SK-N-SH treated with all-trans-retinoic acid at 6 μM for 48 hours (cell line): ENCODE measurements around the gene SLC44A5.

Experiments
- ATAC-seq: fragments of 200-7000 bp; cut with Tn5 transposase; 3 replicates; pipeline ENCODE4 v1.9.1; 2020; ENCODE audit warnings: mild to moderate bottlenecking, moderate library complexity
- ARNTL ChIP-seq: fragments of 450-650 bp; formaldehyde crosslinking; IDR thresholded peaks from 2 replicates; pipeline ENCODE4 v1.5.0; 2020; ENCODE audit warnings: low read depth, mild to moderate bottlenecking, moderate library complexity, borderline replicate concordance
- BACH2 ChIP-seq: fragments of 250-450 bp; sonication (Bioruptor Pico); IDR thresholded peaks from 2 replicates; pipeline ENCODE4 v1.9.0; 2021; ENCODE audit warnings: mild to moderate bottlenecking, borderline replicate concordance
- CSDC2 ChIP-seq: fragments of 250-450 bp; sonication (Bioruptor Pico); IDR thresholded peaks from 2 replicates; pipeline ENCODE4 v1.5.0; 2020; ENCODE audit warnings: mild to moderate bottlenecking, moderate library complexity
- ESRRG ChIP-seq: fragments of 250-450 bp; sonication (Bioruptor Pico); IDR thresholded peaks from 2 replicates; pipeline ENCODE4 v1.6.1; 2021; ENCODE audit warnings: mild to moderate bottlenecking
- GLIS3 ChIP-seq: fragments of 250-450 bp; sonication (Bioruptor Pico); IDR thresholded peaks from 2 replicates; pipeline ENCODE4 v1.5.0; 2020; ENCODE audit warnings: mild to moderate bottlenecking, moderate library complexity
- ISL1 ChIP-seq: fragments of 250-450 bp; sonication (Bioruptor Pico); IDR thresholded peaks from 2 replicates; pipeline ENCODE4 v2.1.2; 2022; ENCODE audit warnings: mild to moderate bottlenecking, moderate library complexity
- OSR1 ChIP-seq: fragments of 250-450 bp; sonication (Bioruptor Pico); IDR thresholded peaks from 2 replicates; pipeline ENCODE4 v1.8.0; 2022; ENCODE audit warnings: moderate library complexity, mild to moderate bottlenecking, inconsistent platforms
- PPARA ChIP-seq: fragments of 250-450 bp; sonication (Bioruptor Pico); IDR thresholded peaks from 2 replicates; pipeline ENCODE4 v1.5.0; 2020; ENCODE audit warnings: mild to moderate bottlenecking, borderline replicate concordance
- RARB ChIP-seq: fragments of 250-450 bp; sonication (Bioruptor Pico); IDR thresholded peaks from 2 replicates; pipeline ENCODE4 v1.8.0; 2021; ENCODE audit warnings: mild to moderate bottlenecking, moderate library complexity
- SNAI2 ChIP-seq: fragments of 250-450 bp; sonication (Bioruptor Pico); IDR thresholded peaks from 2 replicates; pipeline ENCODE4 v1.5.0; 2020; ENCODE audit warnings: mild to moderate bottlenecking, moderate library complexity
- TCF4 ChIP-seq: fragments of 250-450 bp; sonication (Bioruptor Pico); IDR thresholded peaks from 2 replicates; pipeline ENCODE4 v1.8.0; 2021; ENCODE audit warnings: mild to moderate bottlenecking, moderate library complexity, borderline replicate concordance
- ZC3H10 ChIP-seq: fragments of 250-450 bp; sonication (Bioruptor Pico); IDR thresholded peaks from 2 replicates; pipeline ENCODE4 v1.5.1; 2021; ENCODE audit warnings: mild to moderate bottlenecking, moderate library complexity
- ZFP3 ChIP-seq: fragments of 250-450 bp; sonication (Bioruptor Pico); IDR thresholded peaks from 2 replicates; pipeline ENCODE4 v1.5.0; 2020; ENCODE audit warnings: mild to moderate bottlenecking, moderate library complexity
- ZFP30 ChIP-seq: fragments of 450-650 bp; formaldehyde crosslinking; IDR thresholded peaks from 2 replicates; pipeline ENCODE4 v1.5.0; 2022; ENCODE audit warnings: mild to moderate bottlenecking, moderate library complexity
- ZNF565 ChIP-seq: fragments of 450-650 bp; formaldehyde crosslinking; conservative IDR thresholded peaks from 2 replicates; pipeline ENCODE4 v1.5.0; 2020; ENCODE audit warnings: low read depth, mild to moderate bottlenecking, moderate library complexity
- ZNF70 ChIP-seq: fragments of 450-650 bp; formaldehyde crosslinking; IDR thresholded peaks from 2 replicates; pipeline ENCODE4 v1.5.0; 2020; ENCODE audit warnings: mild to moderate bottlenecking, moderate library complexity
- ZNF8 ChIP-seq: fragments of 450-650 bp; formaldehyde crosslinking; IDR thresholded peaks from 2 replicates; pipeline ENCODE4 v1.5.0; 2020; ENCODE audit warnings: mild to moderate bottlenecking, moderate library complexity
- TF ChIP-seq, protein P1 (sequence below): fragments of 250-450 bp; sonication (Bioruptor Pico); IDR thresholded peaks from 2 replicates; pipeline ENCODE4 v1.8.0; 2020; ENCODE audit warnings: mild to moderate bottlenecking, moderate library complexity, borderline replicate concordance
- TF ChIP-seq, protein P2 (sequence below): fragments of 250-450 bp; sonication (Bioruptor Pico); IDR thresholded peaks from 2 replicates; pipeline ENCODE4 v1.5.0; 2020; ENCODE audit warnings: mild to moderate bottlenecking, moderate library complexity
- TF ChIP-seq, protein P3 (sequence below): fragments of 250-450 bp; sonication (Bioruptor Pico); IDR thresholded peaks from 2 replicates; pipeline ENCODE4 v1.5.1; 2021; ENCODE audit warnings: mild to moderate bottlenecking, moderate library complexity
- TF ChIP-seq, protein P4 (sequence below): fragments of 250-450 bp; sonication (Bioruptor Pico); IDR thresholded peaks from 2 replicates; pipeline ENCODE4 v1.8.0; 2021; ENCODE audit warnings: low read depth, mild to moderate bottlenecking, moderate library complexity, borderline replicate concordance

SLC44A5 gene

DNA sequence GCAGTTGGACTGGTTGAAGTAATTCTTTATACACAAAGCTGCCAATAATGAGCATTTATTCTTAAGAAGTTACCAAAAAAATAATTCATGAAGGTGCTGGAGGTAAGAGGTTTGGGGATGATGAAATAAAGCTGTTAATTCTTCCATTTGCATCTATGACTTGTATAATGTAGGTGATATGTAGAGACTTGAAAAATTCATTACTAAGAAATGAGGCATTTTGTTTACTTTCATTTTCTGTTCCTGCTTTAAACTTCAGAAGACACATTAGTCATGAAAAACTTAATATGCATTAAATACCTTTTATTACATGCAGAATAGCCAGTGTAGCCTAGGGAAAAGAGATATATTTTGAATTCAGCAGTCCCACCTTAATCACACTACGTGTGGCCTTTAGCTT, 214.2 kb downstream of the SLC44A5 start:
- no peak for ATAC-seq
- no peak for TF ChIP-seq ISL1
- TF ChIP-seq, all 23 proteins: peak for 0

DNA sequence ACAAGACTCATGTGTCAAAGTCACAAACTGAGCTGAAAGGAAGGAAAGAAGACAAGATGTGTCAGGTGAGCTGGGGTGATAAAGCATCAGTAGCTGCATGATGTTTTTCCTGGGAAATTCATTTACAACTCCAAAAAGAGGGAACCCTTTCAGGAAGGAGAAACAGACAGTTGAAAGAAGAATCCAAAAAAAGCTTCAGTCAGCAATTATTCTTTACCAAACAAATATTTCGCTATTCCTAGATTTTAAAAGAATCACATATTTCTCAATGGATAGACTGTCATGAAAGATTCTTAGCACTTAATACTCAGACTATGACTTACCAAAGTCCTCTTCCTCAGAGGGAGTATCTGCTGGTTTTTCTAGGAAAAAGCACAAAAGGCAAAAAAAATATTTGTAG, 214.7 kb downstream of the SLC44A5 start:
- no peak for ATAC-seq
- TF ChIP-seq OSR1 (CRISPR knock-in tag) (no peak), ZNF565 (no peak), ZNF8 (CRISPR knock-in tag) (no peak), ESRRG (CRISPR knock-in tag) (no peak), PPARA (no peak), SNAI2 (no peak), CSDC2 (no peak), ZFP30 (CRISPR knock-in tag) (no peak), TCF4 (CRISPR knock-in tag) (no peak), ZFP3 (CRISPR knock-in tag) (no peak), ARNTL (CRISPR knock-in tag) (no peak), RARB (CRISPR knock-in tag) (no peak)
- TF ChIP-seq, protein P1, sequence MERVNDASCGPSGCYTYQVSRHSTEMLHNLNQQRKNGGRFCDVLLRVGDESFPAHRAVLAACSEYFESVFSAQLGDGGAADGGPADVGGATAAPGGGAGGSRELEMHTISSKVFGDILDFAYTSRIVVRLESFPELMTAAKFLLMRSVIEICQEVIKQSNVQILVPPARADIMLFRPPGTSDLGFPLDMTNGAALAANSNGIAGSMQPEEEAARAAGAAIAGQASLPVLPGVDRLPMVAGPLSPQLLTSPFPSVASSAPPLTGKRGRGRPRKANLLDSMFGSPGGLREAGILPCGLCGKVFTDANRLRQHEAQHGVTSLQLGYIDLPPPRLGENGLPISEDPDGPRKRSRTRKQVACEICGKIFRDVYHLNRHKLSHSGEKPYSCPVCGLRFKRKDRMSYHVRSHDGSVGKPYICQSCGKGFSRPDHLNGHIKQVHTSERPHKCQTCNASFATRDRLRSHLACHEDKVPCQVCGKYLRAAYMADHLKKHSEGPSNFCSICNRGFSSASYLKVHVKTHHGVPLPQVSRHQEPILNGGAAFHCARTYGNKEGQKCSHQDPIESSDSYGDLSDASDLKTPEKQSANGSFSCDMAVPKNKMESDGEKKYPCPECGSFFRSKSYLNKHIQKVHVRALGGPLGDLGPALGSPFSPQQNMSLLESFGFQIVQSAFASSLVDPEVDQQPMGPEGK (CRISPR knock-in tag) = no peak
- TF ChIP-seq, protein P2, sequence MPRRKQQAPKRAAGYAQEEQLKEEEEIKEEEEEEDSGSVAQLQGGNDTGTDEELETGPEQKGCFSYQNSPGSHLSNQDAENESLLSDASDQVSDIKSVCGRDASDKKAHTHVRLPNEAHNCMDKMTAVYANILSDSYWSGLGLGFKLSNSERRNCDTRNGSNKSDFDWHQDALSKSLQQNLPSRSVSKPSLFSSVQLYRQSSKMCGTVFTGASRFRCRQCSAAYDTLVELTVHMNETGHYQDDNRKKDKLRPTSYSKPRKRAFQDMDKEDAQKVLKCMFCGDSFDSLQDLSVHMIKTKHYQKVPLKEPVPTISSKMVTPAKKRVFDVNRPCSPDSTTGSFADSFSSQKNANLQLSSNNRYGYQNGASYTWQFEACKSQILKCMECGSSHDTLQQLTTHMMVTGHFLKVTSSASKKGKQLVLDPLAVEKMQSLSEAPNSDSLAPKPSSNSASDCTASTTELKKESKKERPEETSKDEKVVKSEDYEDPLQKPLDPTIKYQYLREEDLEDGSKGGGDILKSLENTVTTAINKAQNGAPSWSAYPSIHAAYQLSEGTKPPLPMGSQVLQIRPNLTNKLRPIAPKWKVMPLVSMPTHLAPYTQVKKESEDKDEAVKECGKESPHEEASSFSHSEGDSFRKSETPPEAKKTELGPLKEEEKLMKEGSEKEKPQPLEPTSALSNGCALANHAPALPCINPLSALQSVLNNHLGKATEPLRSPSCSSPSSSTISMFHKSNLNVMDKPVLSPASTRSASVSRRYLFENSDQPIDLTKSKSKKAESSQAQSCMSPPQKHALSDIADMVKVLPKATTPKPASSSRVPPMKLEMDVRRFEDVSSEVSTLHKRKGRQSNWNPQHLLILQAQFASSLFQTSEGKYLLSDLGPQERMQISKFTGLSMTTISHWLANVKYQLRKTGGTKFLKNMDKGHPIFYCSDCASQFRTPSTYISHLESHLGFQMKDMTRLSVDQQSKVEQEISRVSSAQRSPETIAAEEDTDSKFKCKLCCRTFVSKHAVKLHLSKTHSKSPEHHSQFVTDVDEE (CRISPR knock-in tag) = no peak
- TF ChIP-seq, protein P3, sequence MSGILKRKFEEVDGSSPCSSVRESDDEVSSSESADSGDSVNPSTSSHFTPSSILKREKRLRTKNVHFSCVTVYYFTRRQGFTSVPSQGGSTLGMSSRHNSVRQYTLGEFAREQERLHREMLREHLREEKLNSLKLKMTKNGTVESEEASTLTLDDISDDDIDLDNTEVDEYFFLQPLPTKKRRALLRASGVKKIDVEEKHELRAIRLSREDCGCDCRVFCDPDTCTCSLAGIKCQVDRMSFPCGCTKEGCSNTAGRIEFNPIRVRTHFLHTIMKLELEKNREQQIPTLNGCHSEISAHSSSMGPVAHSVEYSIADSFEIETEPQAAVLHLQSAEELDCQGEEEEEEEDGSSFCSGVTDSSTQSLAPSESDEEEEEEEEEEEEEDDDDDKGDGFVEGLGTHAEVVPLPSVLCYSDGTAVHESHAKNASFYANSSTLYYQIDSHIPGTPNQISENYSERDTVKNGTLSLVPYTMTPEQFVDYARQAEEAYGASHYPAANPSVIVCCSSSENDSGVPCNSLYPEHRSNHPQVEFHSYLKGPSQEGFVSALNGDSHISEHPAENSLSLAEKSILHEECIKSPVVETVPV = no peak
- TF ChIP-seq, all 23 proteins: peak for 0

DNA sequence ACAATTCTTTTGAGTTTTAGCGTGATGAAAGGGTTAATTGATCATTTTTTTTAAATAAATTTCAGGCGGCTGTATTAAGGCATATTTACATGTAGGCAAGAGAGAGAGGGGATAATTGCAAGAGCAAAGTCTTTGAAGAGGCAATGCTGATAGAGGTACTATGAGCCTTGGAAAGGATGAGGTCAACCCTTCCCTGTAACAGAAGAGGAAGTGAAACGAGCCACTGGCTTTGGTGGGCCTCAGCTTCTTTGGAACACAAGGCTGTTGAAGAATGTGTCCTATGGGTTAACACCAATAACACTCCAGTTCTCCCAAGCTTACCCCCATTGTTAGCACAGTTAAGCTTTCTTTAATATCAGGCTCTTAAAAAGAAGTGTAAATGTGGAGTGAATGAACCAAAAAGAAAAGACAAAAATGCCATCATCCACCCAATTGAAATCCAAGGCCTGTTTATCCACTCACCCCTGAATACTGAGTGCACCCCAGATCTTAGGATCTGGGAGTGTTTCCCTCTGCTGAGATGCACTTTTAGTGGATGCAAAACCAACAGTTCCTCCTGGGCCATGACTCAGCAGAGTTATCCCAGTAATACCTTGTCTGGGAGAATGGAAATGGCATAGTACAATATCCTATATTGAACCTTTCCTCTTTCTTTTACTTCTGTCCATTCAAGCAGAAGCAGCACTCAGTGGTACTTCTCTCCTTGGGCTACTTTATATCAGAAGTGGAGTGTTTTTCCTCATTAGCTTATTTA, 216.4 kb downstream of the SLC44A5 start:
- ATAC-seq = no peak
- TF ChIP-seq ISL1 (no peak), ZC3H10 (CRISPR knock-in tag) (no peak), GLIS3 (CRISPR knock-in tag) (no peak), ZNF70 (CRISPR knock-in tag) (no peak), BACH2 (CRISPR knock-in tag) (no peak), ZFP3 (CRISPR knock-in tag) (no peak), ZNF8 (CRISPR knock-in tag) (no peak)
- TF ChIP-seq, protein P2 (CRISPR knock-in tag) = no peak
- TF ChIP-seq, protein P1 (CRISPR knock-in tag) = no peak
- TF ChIP-seq, protein P4, sequence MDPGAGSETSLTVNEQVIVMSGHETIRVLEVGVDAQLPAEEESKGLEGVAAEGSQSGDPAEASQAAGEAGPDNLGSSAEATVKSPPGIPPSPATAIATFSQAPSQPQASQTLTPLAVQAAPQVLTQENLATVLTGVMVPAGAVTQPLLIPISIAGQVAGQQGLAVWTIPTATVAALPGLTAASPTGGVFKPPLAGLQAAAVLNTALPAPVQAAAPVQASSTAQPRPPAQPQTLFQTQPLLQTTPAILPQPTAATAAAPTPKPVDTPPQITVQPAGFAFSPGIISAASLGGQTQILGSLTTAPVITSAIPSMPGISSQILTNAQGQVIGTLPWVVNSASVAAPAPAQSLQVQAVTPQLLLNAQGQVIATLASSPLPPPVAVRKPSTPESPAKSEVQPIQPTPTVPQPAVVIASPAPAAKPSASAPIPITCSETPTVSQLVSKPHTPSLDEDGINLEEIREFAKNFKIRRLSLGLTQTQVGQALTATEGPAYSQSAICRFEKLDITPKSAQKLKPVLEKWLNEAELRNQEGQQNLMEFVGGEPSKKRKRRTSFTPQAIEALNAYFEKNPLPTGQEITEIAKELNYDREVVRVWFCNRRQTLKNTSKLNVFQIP (CRISPR knock-in tag) = no peak
- TF ChIP-seq, all 23 proteins: peak for 0
